Spleen (tissue), 13 donors: ENCODE measurements around the gene UBR2. TPM values are rescaled to one million over a fixed set of nuclear protein-coding genes. Genes with fewer than 3 reads are reported as not detected.

Experiments
- DNase-seq: peaks from one replicate; pipeline ENCODE4 v3.0.0-alpha.2; 2020
- H3K27ac ChIP-seq, 8 donors: fragments of 200-600 bp; sonication (generic) in 7 of 8; 1 replicate in 4 of 8; 2 replicates in 4 of 8; pipeline versions ENCODE4 v1.5.0 to v1.8.0; 2016 to 2021; ENCODE audit warnings: inconsistent platforms in 4 of 8, mild to moderate bottlenecking in 4 of 8, moderate library complexity in 1 of 8
- H3K27me3 ChIP-seq, 7 donors: fragments of 200-600 bp; sonication (generic) in 6 of 7; replicated peaks in 1 of 7; 1 replicate in 4 of 7; 2 replicates in 3 of 7; pipeline versions ENCODE4 v1.5.0 to v1.8.0; 2016 to 2021; ENCODE audit warnings: inconsistent platforms in 3 of 7, mild to moderate bottlenecking in 1 of 7
- H3K36me3 ChIP-seq, 6 donors: fragments of 200-600 bp; sonication (generic) in 5 of 6; 1 replicate in 4 of 6; 2 replicates in 2 of 6; pipeline versions ENCODE4 v1.5.0 to v1.8.0; 2016 to 2021; ENCODE audit warnings: inconsistent platforms in 2 of 6
- H3K4me1 ChIP-seq, 6 donors: fragments of 200-600 bp; sonication (generic) in 5 of 6; 1 replicate in 3 of 6; 2 replicates in 3 of 6; pipeline versions ENCODE4 v1.5.0 to v1.8.0; 2016 to 2021; ENCODE audit warnings: inconsistent platforms in 3 of 6
- H3K4me3 ChIP-seq, 8 donors: fragments of 200-600 bp; sonication (generic) in 7 of 8; 1 replicate in 4 of 8; 2 replicates in 4 of 8; pipeline versions ENCODE4 v1.5.0 to v1.8.0; 2016 to 2021; ENCODE audit warnings: inconsistent platforms in 4 of 8, mild to moderate bottlenecking in 4 of 8, moderate library complexity in 2 of 8
- H3K9me3 ChIP-seq, 8 donors: fragments of 200-600 bp; sonication (generic) in 7 of 8; 1 replicate in 4 of 8; 2 replicates in 4 of 8; pipeline versions ENCODE4 v1.5.0 to v1.8.0; 2016 to 2021; ENCODE audit warnings: inconsistent platforms in 4 of 8
- CTCF ChIP-seq, 11 experiments: fragments of 200-600 bp in 7 of 11; fragments of 450-650 bp in 4 of 11; sonication (generic) in 4 of 11; IDR thresholded peaks in 8 of 11; conservative IDR thresholded peaks in 3 of 11; 1 replicate in 7 of 11; 2 replicates in 4 of 11; pipeline versions ENCODE4 v1.4.0 to v1.8.0; 2016 to 2021; ENCODE audit warnings: antibody characterized with exemption in 11 of 11, inconsistent platforms in 4 of 11, mild to moderate bottlenecking in 1 of 11
- POLR2A ChIP-seq, 3 donors: fragments of 450-650 bp; IDR thresholded peaks; one replicate each; pipeline ENCODE4 v1.5.1; 2017; ENCODE audit warnings: antibody characterized with exemption in 3 of 3, mild to moderate bottlenecking in 1 of 3
- POLR2AphosphoS5 ChIP-seq, 3 donors: sonication (generic); formaldehyde crosslinking; IDR thresholded peaks; one replicate each; pipeline ENCODE4 v1.5.1; 2017; ENCODE audit warnings: antibody characterized with exemption in 3 of 3
- WGBS, 5 donors: extraction: QIAGEN DNeasy Blood & Tissue Kit in 3 of 5; methylation state at CpG; one replicate each; pipeline versions ENCODE4 v1.1.5 to v1.1.7; 2013 to 2018; 5-methylcytosine and 5-hydroxymethylcytosine counted together
- intact Hi-C: fragments of 100-400 bp; cut with DNase I; formaldehyde crosslinking; loops from one replicate; pipeline ENCODE4 v1.15.0; 2023; ENCODE audit warnings: low total_unique reads
- long read RNA-seq, 2 donors: transcript quantifications; one replicate each; lab custom pipeline, GENCODE V29; 2026
- polyA plus RNA-seq, 3 donors: library from polyadenylated mRNA; stranded (reverse); fragments of 200-250 nt; gene quantifications; one replicate each; pipeline ENCODE4 v1.2.1, GENCODE V29; 2013
- total RNA-seq, 7 donors: library from RNA; depleted of rRNA in 3 of 7; stranded (reverse); fragments of >200 nt in 3 of 7; fragmentation: NEBNext Ultra II Directional in 4 of 7; extraction: Animal tissue kit (Norgen Biotek cat#: 25700) in 4 of 7; gene quantifications; one replicate each; pipeline versions ENCODE4 v1.1.0 to v1.2.1, GENCODE V29; 2016 to 2021
- donor health status: healthy with polysubstance abuse.
- donor health status: DM: no; HTN: no; CAD: no; lungs with moderate emphysema.
- donor health status: DM: no; HTN: no; CAD: no.
- donor health status: Bipolar disorder and iron deficiency.
- donor health status: healthy.
- donor health status: DM: no; HTN: no; CAD: no.
- donor health status: DM: yes; HTN: yes; CAD: no.

Gene UBR2
- total RNA-seq (10 to 100 TPM; 41.6 to 51.8 (median 46.1) TPM), polyA plus RNA-seq (1 to 10 TPM; 7.4 to 9.9 (median 7.7) TPM)
- long read RNA-seq, donor 1, full-length matches to known transcripts: 1 of 1 reads
- long read RNA-seq, donor 1, partial matches to known transcripts: 0 of 1 reads
- long read RNA-seq, donor 1, other reads (novel, unspliced or antisense): 0 of 1 reads
- long read RNA-seq, donor 2, partial matches to known transcripts: 11 of 11 reads
- long read RNA-seq, donor 2, other reads (novel, unspliced or antisense): 0 of 11 reads

DNA sequence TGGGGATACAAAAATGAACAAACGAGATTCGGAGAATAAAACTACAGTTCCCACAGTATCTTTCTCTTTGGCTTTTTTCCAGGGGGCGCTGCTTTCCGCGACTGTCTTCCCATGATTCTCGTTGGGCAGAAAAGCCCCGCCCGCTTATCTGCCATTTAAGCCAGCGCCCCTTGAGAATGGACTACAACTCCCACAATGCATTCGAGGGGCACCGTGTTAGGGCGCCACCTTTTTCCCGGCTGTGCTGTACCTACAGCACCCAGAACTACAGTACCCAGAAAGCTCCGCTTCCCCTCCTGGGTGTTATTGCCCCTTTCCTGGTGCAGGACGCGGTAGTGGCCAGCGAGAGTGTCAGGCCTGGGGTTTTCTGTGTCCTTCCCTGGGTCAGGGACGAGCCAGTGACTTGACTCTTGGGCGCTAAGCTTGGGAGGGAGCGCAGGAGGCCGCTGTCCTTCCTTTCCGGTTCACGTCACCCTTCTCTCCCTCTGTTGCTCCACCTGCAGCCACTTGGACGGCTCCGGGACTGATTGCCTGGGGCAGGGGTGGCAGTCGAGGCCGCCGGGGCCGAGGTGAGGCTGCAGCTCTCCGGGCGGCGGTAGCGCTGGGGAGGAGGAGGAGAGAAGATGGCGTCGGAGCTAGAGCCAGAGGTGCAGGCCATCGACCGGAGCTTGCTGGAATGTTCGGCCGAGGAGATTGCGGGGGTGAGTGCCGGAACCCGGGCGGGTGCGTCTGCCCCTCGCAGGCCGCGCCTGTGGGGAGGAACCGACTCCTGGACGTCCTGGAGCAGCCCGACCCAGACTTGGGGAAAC is at the start of gene UBR2:
Gene UBR2 (plus strand): TSS at position 333 of the 809 bp plus-strand sequence. CDS start 291 bp downstream, at position 624.
- peak within 1 kb of the TSS; percentile 81 to 97 (median 90) for H3K4me3 ChIP-seq
- peaks cover 0 to 11% (median 0%) of the 10 kb centered on the region in 6 donors for H3K36me3 ChIP-seq
- WGBS, 5 donors: 0 to 1% (median 0%) methylated on average over 42 to 50 of the region's 50 CpGs

DNA sequence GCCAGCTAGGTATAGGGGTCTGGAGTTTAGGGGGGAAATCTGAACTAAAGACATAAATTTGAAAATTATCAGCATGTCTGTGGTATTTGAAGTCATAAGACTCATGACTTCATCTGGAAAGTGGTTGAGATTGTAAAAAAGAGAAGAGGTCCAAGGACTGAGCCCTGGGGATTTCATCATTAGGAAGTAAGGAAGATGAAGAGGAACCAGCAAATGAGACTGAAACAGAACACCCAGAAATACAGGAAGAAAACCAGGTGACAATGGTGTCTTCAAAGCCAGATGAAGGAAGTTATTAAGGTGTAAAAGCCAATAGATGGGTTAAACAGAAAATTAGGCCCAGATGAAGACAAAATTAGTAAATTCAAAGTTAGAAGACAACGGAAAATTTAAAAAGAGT is 49.1 kb upstream of the UBR2 start:
- peaks cover 0 to 4% (median 2%) of the 10 kb centered on the region in 8 donors for H3K9me3 ChIP-seq
- 73 to 100% (median 86%) methylated on average over 1 of the region's 1 CpG for WGBS, 5 donors
- peaks cover 0 to 8% (median 0%) of the 10 kb centered on the region in 6 donors for H3K4me1 ChIP-seq
- no peaks in the 10 kb centered on the region for H3K27me3 ChIP-seq
- no peak for TF ChIP-seq POLR2AphosphoS5 (IDR thresholded peaks at IDR 0.05)
- no peak for TF ChIP-seq POLR2A (IDR thresholded peaks at IDR 0.05)
- no peak for TF ChIP-seq CTCF (IDR thresholded peaks at IDR 0.05 in 8 of 11, conservative IDR thresholded peaks at IDR 0.05 in 3 of 11)
- no peak overlapping the region for H3K27ac ChIP-seq
- DNase-seq: no peak
- intact Hi-C loops: no loop called here
- H3K4me3 ChIP-seq: no peak overlapping the region
- H3K36me3 ChIP-seq: no peaks in the 10 kb centered on the region

More for the DNA sequence above, at the start of gene UBR2:
- intact Hi-C loops: no loop called here
- Histone ChIP-seq H3K4me1 (peaks cover 21 to 50% (median 38%) of the 10 kb centered on the region in 6 donors), H3K27ac (peak within 1 kb of the TSS; percentile 90 to 98 (median 98)), H3K9me3 (no peaks in the 10 kb centered on the region), H3K27me3 (no peaks in the 10 kb centered on the region)
- TF ChIP-seq POLR2AphosphoS5 (IDR thresholded peaks at IDR 0.05) (peak; percentile 93 to 98 (median 98)), CTCF (IDR thresholded peaks at IDR 0.05 in 8 of 11, conservative IDR thresholded peaks at IDR 0.05 in 3 of 11) (peak in 10 of 11 experiments; percentile 40 to 74 (median 60)), POLR2A (IDR thresholded peaks at IDR 0.05) (peak in 2 of 3 donors; percentile 56 to 91)
- DNase-seq: peak; percentile 96

DNA sequence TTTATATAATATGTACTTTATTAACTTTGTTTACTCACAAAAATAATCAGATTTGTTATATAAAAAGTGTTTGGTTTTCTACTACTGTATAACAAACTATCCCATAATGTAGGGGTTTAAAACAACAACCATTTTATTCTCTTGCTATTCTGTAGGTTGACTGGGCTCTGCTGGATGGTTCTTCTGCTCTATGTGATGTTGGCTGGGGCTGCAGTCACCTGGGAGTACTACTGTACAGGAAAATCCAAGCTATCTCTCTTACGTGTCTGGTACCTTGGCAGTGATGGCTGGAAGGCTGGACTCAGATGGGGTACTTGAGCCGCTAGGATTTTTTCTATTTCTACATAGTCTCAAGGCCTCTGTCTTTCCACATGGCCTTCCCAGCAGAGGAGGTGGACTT is 44.0 kb upstream of the UBR2 start:
- DNase-seq: no peak
- intact Hi-C loops: no loop called here
- Histone ChIP-seq H3K4me3 (no peak overlapping the region), H3K4me1 (peaks cover 0 to 5% (median 0%) of the 10 kb centered on the region in 6 donors), H3K36me3 (no peaks in the 10 kb centered on the region), H3K27ac (no peak overlapping the region), H3K9me3 (peaks cover 0 to 8% (median 7%) of the 10 kb centered on the region in 8 donors), H3K27me3 (no peaks in the 10 kb centered on the region)
- WGBS, 5 donors: 88 to 100% (median 98%) methylated on average over 2 of the region's 2 CpGs
- TF ChIP-seq POLR2AphosphoS5 (IDR thresholded peaks at IDR 0.05): no peak
- no peak for TF ChIP-seq POLR2A (IDR thresholded peaks at IDR 0.05)
- TF ChIP-seq CTCF (IDR thresholded peaks at IDR 0.05 in 8 of 11, conservative IDR thresholded peaks at IDR 0.05 in 3 of 11): no peak
